OCI-LY1 (cell line): Measurements from ENCODE around the gene ZNF775.

Source experiments
- EZH2 ChIP-seq: fragments of 200-600 bp; sonication (generic), shearing (Covaris generic); IDR thresholded peaks from 2 replicates; pipeline ENCODE4 v1.8.0; 2017; ENCODE audit warnings: borderline replicate concordance, mixed run types, mild to moderate bottlenecking, antibody characterized with exemption, low read length, moderate library complexity, mixed read lengths
- TF ChIP-seq, protein P1 (sequence below): fragments of 200-600 bp; sonication (generic), shearing (Covaris generic); IDR thresholded peaks from 2 replicates; pipeline ENCODE4 v1.5.1; 2017; ENCODE audit warnings: mild to moderate bottlenecking, antibody characterized with exemption, low read length, moderate library complexity, mixed read lengths

DNA sequence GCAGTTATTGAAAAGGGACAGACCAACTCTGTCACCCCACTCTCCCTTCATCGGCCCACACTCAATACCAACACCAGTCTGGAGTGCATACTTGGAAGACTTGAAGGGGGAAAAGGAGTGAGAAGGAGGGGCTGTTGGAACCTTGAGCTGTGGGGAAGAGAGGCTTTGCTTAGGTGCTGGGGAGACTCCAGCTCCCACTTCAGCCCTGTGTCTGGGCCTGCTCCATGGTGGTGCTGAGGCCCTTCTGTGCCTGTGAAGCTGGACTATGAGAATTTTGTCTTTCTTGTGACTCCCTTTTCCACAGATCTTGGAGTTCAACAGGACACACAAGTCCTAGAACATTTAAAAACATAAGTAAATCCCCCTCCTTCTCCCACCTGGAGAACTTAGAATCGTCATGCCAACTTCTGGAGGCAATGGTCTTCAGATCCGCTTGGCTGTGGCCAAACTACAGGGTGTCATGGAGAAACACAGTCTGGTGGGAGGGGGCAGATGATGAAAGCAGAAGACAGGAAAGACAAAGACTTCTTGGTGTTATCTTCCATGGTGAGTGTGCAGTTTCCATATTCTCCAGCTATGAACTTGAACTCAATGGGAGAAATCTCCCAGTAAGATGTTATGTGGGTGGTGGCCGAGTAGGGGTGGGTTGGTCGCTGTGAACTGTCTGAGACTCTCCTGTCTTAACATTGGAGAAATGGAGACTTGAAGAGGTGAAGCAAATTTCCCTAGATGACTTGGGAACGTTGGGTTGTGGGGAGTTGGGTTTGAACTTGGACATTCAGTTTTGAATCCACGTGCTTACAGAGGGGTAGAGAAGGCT is 52.9 kb downstream of the ZNF775 start:
- TF ChIP-seq, protein P1, sequence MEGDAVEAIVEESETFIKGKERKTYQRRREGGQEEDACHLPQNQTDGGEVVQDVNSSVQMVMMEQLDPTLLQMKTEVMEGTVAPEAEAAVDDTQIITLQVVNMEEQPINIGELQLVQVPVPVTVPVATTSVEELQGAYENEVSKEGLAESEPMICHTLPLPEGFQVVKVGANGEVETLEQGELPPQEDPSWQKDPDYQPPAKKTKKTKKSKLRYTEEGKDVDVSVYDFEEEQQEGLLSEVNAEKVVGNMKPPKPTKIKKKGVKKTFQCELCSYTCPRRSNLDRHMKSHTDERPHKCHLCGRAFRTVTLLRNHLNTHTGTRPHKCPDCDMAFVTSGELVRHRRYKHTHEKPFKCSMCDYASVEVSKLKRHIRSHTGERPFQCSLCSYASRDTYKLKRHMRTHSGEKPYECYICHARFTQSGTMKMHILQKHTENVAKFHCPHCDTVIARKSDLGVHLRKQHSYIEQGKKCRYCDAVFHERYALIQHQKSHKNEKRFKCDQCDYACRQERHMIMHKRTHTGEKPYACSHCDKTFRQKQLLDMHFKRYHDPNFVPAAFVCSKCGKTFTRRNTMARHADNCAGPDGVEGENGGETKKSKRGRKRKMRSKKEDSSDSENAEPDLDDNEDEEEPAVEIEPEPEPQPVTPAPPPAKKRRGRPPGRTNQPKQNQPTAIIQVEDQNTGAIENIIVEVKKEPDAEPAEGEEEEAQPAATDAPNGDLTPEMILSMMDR = no peak
- no peak for TF ChIP-seq EZH2
